ENCODE results near the gene TULP4.
"Not testable (repeated sequence)": the region's sequence is repeated elsewhere in the genome, so short reads cannot be mapped to it uniquely, and the experiment has no call there.

The TULP4 gene

GRCh38 chr6:158437571-158437970 is 125.3 kb downstream of the TULP4 start:
- in situ Hi-C loops (cut with HindIII; ENCODE audit: low pct_ligation_motif_present, low pct_unique_long_range_greater_than_20kb, low sequenced_read_pairs) = no loop called here
- no peak for DNase-seq

GRCh38 chr6:158438226-158438625 is 126.0 kb downstream of the TULP4 start:
- in situ Hi-C loops (cut with HindIII; ENCODE audit: low pct_ligation_motif_present, low pct_unique_long_range_greater_than_20kb, low sequenced_read_pairs) = no loop called here
- no peak for DNase-seq

- in situ Hi-C loops (cut with HindIII; ENCODE audit: low pct_ligation_motif_present, low pct_unique_long_range_greater_than_20kb, low sequenced_read_pairs) = no loop called here
- DNase-seq = no peak
Measured at GRCh38 chr6:158439255-158439654, 127.0 kb downstream of the TULP4 start.

GRCh38 chr6:158441716-158442215 is 129.5 kb downstream of the TULP4 start:
- DNase-seq = no peak
- in situ Hi-C loops (cut with HindIII; ENCODE audit: low pct_ligation_motif_present, low pct_unique_long_range_greater_than_20kb, low sequenced_read_pairs) = no loop called here

- in situ Hi-C loops (cut with HindIII; ENCODE audit: low pct_ligation_motif_present, low pct_unique_long_range_greater_than_20kb, low sequenced_read_pairs) = no loop called here
- no peak for DNase-seq
Measured at GRCh38 chr6:158442306-158442705, 130.0 kb downstream of the TULP4 start.

- DNase-seq = no peak
- in situ Hi-C loops (cut with HindIII; ENCODE audit: low pct_ligation_motif_present, low pct_unique_long_range_greater_than_20kb, low sequenced_read_pairs) = no loop called here
Measured at GRCh38 chr6:158445426-158446085, 133.3 kb downstream of the TULP4 start.

GRCh38 chr6:158448856-158449255 is 136.6 kb downstream of the TULP4 start:
- no peak for DNase-seq
- in situ Hi-C loops (cut with HindIII; ENCODE audit: low pct_ligation_motif_present, low pct_unique_long_range_greater_than_20kb, low sequenced_read_pairs) = no loop called here

GRCh38 chr6:158452191-158452590 is 139.9 kb downstream of the TULP4 start:
- in situ Hi-C loops (cut with HindIII; ENCODE audit: low pct_ligation_motif_present, low pct_unique_long_range_greater_than_20kb, low sequenced_read_pairs) = no loop called here
- no peak for DNase-seq

- DNase-seq = no peak
- in situ Hi-C loops (cut with HindIII; ENCODE audit: low pct_ligation_motif_present, low pct_unique_long_range_greater_than_20kb, low sequenced_read_pairs) = no loop called here
Measured at GRCh38 chr6:158457131-158457530, 144.9 kb downstream of the TULP4 start.

- no peak for DNase-seq
- in situ Hi-C loops (cut with HindIII; ENCODE audit: low pct_ligation_motif_present, low pct_unique_long_range_greater_than_20kb, low sequenced_read_pairs) = no loop called here
Measured at GRCh38 chr6:158457616-158458278, 145.5 kb downstream of the TULP4 start.

GRCh38 chr6:158459726-158460125 is 147.5 kb downstream of the TULP4 start:
- in situ Hi-C loops (cut with HindIII; ENCODE audit: low pct_ligation_motif_present, low pct_unique_long_range_greater_than_20kb, low sequenced_read_pairs) = no loop called here
- no peak for DNase-seq

- in situ Hi-C loops (cut with HindIII; ENCODE audit: low pct_ligation_motif_present, low pct_unique_long_range_greater_than_20kb, low sequenced_read_pairs) = no loop called here
- DNase-seq = no peak
Measured at GRCh38 chr6:158460602-158461169, 148.4 kb downstream of the TULP4 start.

GRCh38 chr6:158461954-158462353 is 149.7 kb downstream of the TULP4 start:
- DNase-seq = no peak
- in situ Hi-C loops (cut with HindIII; ENCODE audit: low pct_ligation_motif_present, low pct_unique_long_range_greater_than_20kb, low sequenced_read_pairs) = no loop called here

- in situ Hi-C loops (cut with HindIII; ENCODE audit: low pct_ligation_motif_present, low pct_unique_long_range_greater_than_20kb, low sequenced_read_pairs) = no loop called here
- no peak for DNase-seq
Measured at GRCh38 chr6:158464483-158464882, 152.2 kb downstream of the TULP4 start.

- DNase-seq = no peak
- in situ Hi-C loops (cut with HindIII; ENCODE audit: low pct_ligation_motif_present, low pct_unique_long_range_greater_than_20kb, low sequenced_read_pairs) = no loop called here
Measured at GRCh38 chr6:158465257-158465656, 153.0 kb downstream of the TULP4 start.

GRCh38 chr6:158465747-158466146 is 153.5 kb downstream of the TULP4 start:
- DNase-seq = no peak
- in situ Hi-C loops (cut with HindIII; ENCODE audit: low pct_ligation_motif_present, low pct_unique_long_range_greater_than_20kb, low sequenced_read_pairs) = no loop called here

- in situ Hi-C loops (cut with HindIII; ENCODE audit: low pct_ligation_motif_present, low pct_unique_long_range_greater_than_20kb, low sequenced_read_pairs) = no loop called here
- DNase-seq = no peak
Measured at GRCh38 chr6:158467923-158468322, 155.7 kb downstream of the TULP4 start.

GRCh38 chr6:158468666-158469065 is 156.4 kb downstream of the TULP4 start:
- in situ Hi-C loops (cut with HindIII; ENCODE audit: low pct_ligation_motif_present, low pct_unique_long_range_greater_than_20kb, low sequenced_read_pairs) = no loop called here
- no peak for DNase-seq

- in situ Hi-C loops (cut with HindIII; ENCODE audit: low pct_ligation_motif_present, low pct_unique_long_range_greater_than_20kb, low sequenced_read_pairs); DNase-seq: not testable (repeated sequence)
Measured at GRCh38 chr6:158470023-158470422, 157.8 kb downstream of the TULP4 start.

GRCh38 chr6:158471339-158471738 is 159.1 kb downstream of the TULP4 start:
- in situ Hi-C loops (cut with HindIII; ENCODE audit: low pct_ligation_motif_present, low pct_unique_long_range_greater_than_20kb, low sequenced_read_pairs) = no loop called here
- no peak for DNase-seq
